Endothelial cell of umbilical vein (primary cell): ENCODE data around the gene AKT1. TPM values are rescaled to one million over a fixed set of nuclear protein-coding genes. Genes with fewer than 3 reads are reported as not detected.

Experiments used
- BruUV-seq: library from RNA; stranded (reverse); fragments of 400-500 nt; replicated peaks from 2 replicates; lab custom pipeline; 2021; lab: Mats Ljungman, UMichigan
- CTCF ChIA-PET: fragments of 300-600, 350-600 bp; sonication (Branson Sonifier 250); formaldehyde crosslinking; loops from one replicate; lab custom pipeline; 2021; ENCODE audit warnings: antibody characterized with exemption, inconsistent platforms; lab: Charles Lee
- POLR2A ChIA-PET: fragments of 300-600, 350-600 bp; sonication (Branson Sonifier 250); formaldehyde crosslinking; loops from one replicate; lab custom pipeline; 2021; ENCODE audit warnings: antibody characterized with exemption, inconsistent platforms; lab: Charles Lee
- DNase-seq: peaks from one replicate; pipeline ENCODE4 v3.0.0-alpha.2; 2011; ENCODE audit warnings: low read depth, low spot score
- FAIRE-seq: peaks from 2 replicates; lab custom pipeline; 2011; peaks lifted over from hg19 to GRCh38; lab: Jason Lieb, UNC
- H2AFZ ChIP-seq: 2 replicates; pipeline ENCODE4 v1.6.0; 2012; ENCODE audit warnings: low read depth, low read length, control low read depth, inconsistent platforms
- H3K27ac ChIP-seq: 2 replicates; pipeline ENCODE4 v1.5.1; 2011; ENCODE audit warnings: low read depth, mild to moderate bottlenecking, control low read depth, low read length, moderate library complexity; ENCODE audit not compliant: insufficient read depth
- H3K27me3 ChIP-seq, 2 experiments: 2 replicates each; pipeline versions ENCODE4 v1.6.0 to v1.6.1; 2011; ENCODE audit warnings: low read length in 2 of 2, mixed read lengths in 1 of 2; ENCODE audit not compliant: control insufficient read depth in 2 of 2, insufficient read depth in 2 of 2
- H3K36me3 ChIP-seq, 2 experiments: 2 replicates in 1 of 2; 3 replicates in 1 of 2; pipeline ENCODE4 v1.5.1; 2011; ENCODE audit warnings: low read length in 2 of 2, mild to moderate bottlenecking in 1 of 2, moderate library complexity in 1 of 2; ENCODE audit not compliant: control insufficient read depth in 2 of 2, insufficient read depth in 2 of 2; ENCODE audit errors: extremely low read depth in 1 of 2
- H3K4me1 ChIP-seq: 3 replicates; pipeline ENCODE4 v1.5.1; 2011; ENCODE audit warnings: mild to moderate bottlenecking, low read length; ENCODE audit not compliant: control insufficient read depth, insufficient read depth; ENCODE audit errors: extremely low read depth
- H3K4me2 ChIP-seq: 2 replicates; pipeline ENCODE4 v1.6.1; 2011; ENCODE audit warnings: low read length, control low read depth, mixed read lengths; ENCODE audit not compliant: insufficient read depth
- H3K4me3 ChIP-seq, 3 experiments: fragments of 200-600 bp in 1 of 3; sonication (generic), shearing (Covaris generic) in 1 of 3; replicated peaks in 1 of 3; 2 replicates each; pipeline ENCODE4 v1.5.1; 2011 to 2016; ENCODE audit warnings: control low read depth in 3 of 3, low read length in 3 of 3, mild to moderate bottlenecking in 2 of 3, inconsistent platforms in 1 of 3, low read depth in 1 of 3, moderate library complexity in 1 of 3; ENCODE audit not compliant: insufficient read depth in 1 of 3
- H3K79me2 ChIP-seq: 2 replicates; pipeline ENCODE4 v1.6.0; 2012; ENCODE audit warnings: low read length, inconsistent platforms; ENCODE audit not compliant: control insufficient read depth, insufficient read depth
- H3K9ac ChIP-seq: replicated peaks from 2 replicates; pipeline ENCODE3; 2011; ENCODE audit warnings: low read length, control low read depth; ENCODE audit not compliant: insufficient read depth; ENCODE audit errors: extremely low read depth
- H3K9me1 ChIP-seq: replicated peaks from 3 replicates; pipeline ENCODE4 v1.6.0; 2011; ENCODE audit warnings: mild to moderate bottlenecking, low read length; ENCODE audit not compliant: control insufficient read depth, insufficient read depth; ENCODE audit errors: extremely low read depth
- H3K9me3 ChIP-seq: replicated peaks from 2 replicates; pipeline ENCODE4 v1.5.1; 2012; ENCODE audit warnings: low read length, inconsistent platforms; ENCODE audit not compliant: control insufficient read depth, insufficient read depth
- H4K20me1 ChIP-seq: replicated peaks from 2 replicates; pipeline ENCODE3; 2011; ENCODE audit warnings: mild to moderate bottlenecking, low read length; ENCODE audit not compliant: control insufficient read depth, insufficient read depth; ENCODE audit errors: extremely low read depth
- EZH2 ChIP-seq: IDR thresholded peaks from 2 replicates; pipeline ENCODE4 v1.6.1; 2012; ENCODE audit warnings: borderline replicate concordance, low read depth, mild to moderate bottlenecking, moderate library complexity, low read length, inconsistent platforms; ENCODE audit not compliant: severe bottlenecking
- FOS ChIP-seq: IDR thresholded peaks from 2 replicates; pipeline ENCODE4 v1.6.1; 2011; ENCODE audit warnings: mild to moderate bottlenecking, low read length, moderate library complexity, borderline replicate concordance; ENCODE audit not compliant: insufficient read depth
- GATA2 ChIP-seq: IDR thresholded peaks from 2 replicates; pipeline ENCODE4 v1.7.0; 2011; ENCODE audit warnings: low read depth, mild to moderate bottlenecking, moderate library complexity, mixed read lengths, low read length; ENCODE audit not compliant: insufficient read length, insufficient read depth
- JUN ChIP-seq: IDR thresholded peaks from 2 replicates; pipeline ENCODE4 v1.6.1; 2011; ENCODE audit warnings: borderline replicate concordance, low read depth; ENCODE audit not compliant: insufficient read length, insufficient read depth
- MAX ChIP-seq: IDR thresholded peaks from 2 replicates; pipeline ENCODE4 v1.6.1; 2011; ENCODE audit not compliant: insufficient read depth, insufficient read length
- MYC ChIP-seq: IDR thresholded peaks from one replicate; pipeline ENCODE4 v1.6.1; 2011; ENCODE audit warnings: mild to moderate bottlenecking, low read depth, low read length
- POLR2A ChIP-seq: IDR thresholded peaks from 2 replicates; pipeline ENCODE4 v1.6.1; 2012; ENCODE audit warnings: low read depth, mild to moderate bottlenecking, control low read depth, low read length
- POLR2AphosphoS5 ChIP-seq: IDR thresholded peaks from 2 replicates; pipeline ENCODE4 v1.6.1; 2012; ENCODE audit warnings: low read depth, mild to moderate bottlenecking, control low read depth, low read length, moderate library complexity; ENCODE audit not compliant: insufficient read depth
- dilution Hi-C: fragments of 300-500 bp; cut with MboI; formaldehyde crosslinking; loops from one replicate; pipeline ENCODE4 v1.15.0; 2019; ENCODE audit warnings: low sequenced_read_pairs; ENCODE audit not compliant: extremely low pct_ligation_motif_present
- intact Hi-C: fragments of 100-400 bp; cut with micrococcal nuclease; formaldehyde crosslinking; loops from one replicate; pipeline ENCODE4 v1.10.0; 2022
- polyA plus RNA-seq, 4 experiments: library from polyadenylated mRNA; depleted of rRNA in 3 of 4; stranded (reverse) in 3 of 4; unstranded in 1 of 4; fragments of >200 nt; gene quantifications; 2 replicates each; pipeline versions ENCODE4 v1.2.1 to v1.2.3, GENCODE V29; 2011 to 2012; ENCODE audit warnings: missing spikeins in 1 of 4
- total RNA-seq: library from RNA; stranded (reverse); gene quantifications from 2 replicates; pipeline ENCODE4 v1.2.3, GENCODE V29; 2021
- TF ChIP-seq, protein P1 (sequence below), 2 donors: IDR thresholded peaks; 1 replicate in 1 of 2; 2 replicates in 1 of 2; pipeline ENCODE4 v1.5.1; 2011; ENCODE audit warnings: low read length in 2 of 2, mild to moderate bottlenecking in 2 of 2, moderate library complexity in 2 of 2, control low read depth in 1 of 2, inconsistent platforms in 1 of 2, low read depth in 1 of 2; ENCODE audit not compliant: insufficient read depth in 1 of 2; ENCODE audit errors: extremely low read depth in 1 of 2

Gene AKT1
- total and polyA plus RNA-seq, 2 donors (not counting 3 experiments of a cell fraction or from before 2014, with no cell fraction given): 177 to 191 TPM

- no TSS peak for BruUV-seq
- Histone ChIP-seq H3K79me2 (peaks cover 19% of the 10 kb centered on the region), H2AFZ (no peak overlapping the region), H3K9me1 (no peaks in the 10 kb centered on the region), H3K27me3 (no peaks in the 10 kb centered on the region), H3K4me2 (no peak overlapping the region), H3K4me3 (no peak overlapping the region), H3K27ac (no peak overlapping the region), H3K9me3 (no peaks in the 10 kb centered on the region), H3K4me1 (peaks cover 8% of the 10 kb centered on the region), H4K20me1 (no peaks in the 10 kb centered on the region), H3K36me3 (no peaks in the 10 kb centered on the region), H3K9ac (no peak overlapping the region)
- CTCF ChIA-PET: interaction anchor here (0.5 to 2.6 kb wide), 4 partner anchors 13 to 43 kb away, joined by 3 to 11 read pairs (median 4); no protein-coding TSS in a partner anchor
- TF ChIP-seq POLR2AphosphoS5 (no peak), MYC (no peak), EZH2 (no peak), POLR2A (no peak), GATA2 (no peak), MAX (no peak), FOS (no peak), JUN (no peak)
- TF ChIP-seq, protein P1, sequence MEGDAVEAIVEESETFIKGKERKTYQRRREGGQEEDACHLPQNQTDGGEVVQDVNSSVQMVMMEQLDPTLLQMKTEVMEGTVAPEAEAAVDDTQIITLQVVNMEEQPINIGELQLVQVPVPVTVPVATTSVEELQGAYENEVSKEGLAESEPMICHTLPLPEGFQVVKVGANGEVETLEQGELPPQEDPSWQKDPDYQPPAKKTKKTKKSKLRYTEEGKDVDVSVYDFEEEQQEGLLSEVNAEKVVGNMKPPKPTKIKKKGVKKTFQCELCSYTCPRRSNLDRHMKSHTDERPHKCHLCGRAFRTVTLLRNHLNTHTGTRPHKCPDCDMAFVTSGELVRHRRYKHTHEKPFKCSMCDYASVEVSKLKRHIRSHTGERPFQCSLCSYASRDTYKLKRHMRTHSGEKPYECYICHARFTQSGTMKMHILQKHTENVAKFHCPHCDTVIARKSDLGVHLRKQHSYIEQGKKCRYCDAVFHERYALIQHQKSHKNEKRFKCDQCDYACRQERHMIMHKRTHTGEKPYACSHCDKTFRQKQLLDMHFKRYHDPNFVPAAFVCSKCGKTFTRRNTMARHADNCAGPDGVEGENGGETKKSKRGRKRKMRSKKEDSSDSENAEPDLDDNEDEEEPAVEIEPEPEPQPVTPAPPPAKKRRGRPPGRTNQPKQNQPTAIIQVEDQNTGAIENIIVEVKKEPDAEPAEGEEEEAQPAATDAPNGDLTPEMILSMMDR (IDR thresholded peaks at IDR 0.05; ENCODE audit: extremely low read depth in 1 of 2, insufficient read depth in 1 of 2, low read depth in 1 of 2, low read length in 2 of 2): no peak
- intact Hi-C loops: loop anchor here (5.0 kb wide), 1 partner anchor 77 kb away; no protein-coding TSS in a partner anchor
- no peak for DNase-seq
- FAIRE-seq: no peak
- POLR2A ChIA-PET: no interaction called here
- dilution Hi-C loops: no loop called here
These were observed 45.3 kb downstream of the AKT1 start for GRCh38 chr14:104750056-104750752.
